Activated CD8-positive, alpha-beta T cell treated with anti-CD3 and anti-CD28 coated beads, Interleukin-2, amount 10 ng/mL, durations not matched to agents 7 days and 5 days (primary cell): ENCODE data around the gene CAPZA1. TPM values are rescaled to one million over a fixed set of nuclear protein-coding genes. Genes with fewer than 3 reads are reported as not detected.

Experiments
- ATAC-seq: fragments of 150-1000 bp; cut with Tn5 transposase; one replicate; pipeline ENCODE4 v1.10.0; 2021; ENCODE audit warnings: moderate library complexity
- CTCF ChIA-PET: fragments of 350-600 bp; sonication (Branson Sonifier 250); formaldehyde crosslinking; loops from one replicate; lab custom pipeline; 2021; ENCODE audit warnings: antibody characterized with exemption; lab: Charles Lee
- POLR2A ChIA-PET: fragments of 350-600 bp; sonication (Branson Sonifier 250); formaldehyde crosslinking; loops from one replicate; lab custom pipeline; 2021; ENCODE audit warnings: antibody characterized with exemption; lab: Charles Lee
- DNase-seq: peaks from one replicate; pipeline ENCODE4 v3.0.0-alpha.2; 2020
- H3K27ac Mint-ChIP-seq: one replicate; pipeline ENCODE4 v1.8.0; 2021; ENCODE audit warnings: mild to moderate bottlenecking, mixed read lengths
- H3K27me3 Mint-ChIP-seq: one replicate; pipeline ENCODE4 v1.8.0; 2021; ENCODE audit warnings: low read depth, mixed read lengths
- H3K36me3 Mint-ChIP-seq: one replicate; pipeline ENCODE4 v1.8.0; 2021; ENCODE audit warnings: low read depth, mixed read lengths
- H3K4me1 Mint-ChIP-seq: one replicate; pipeline ENCODE4 v1.8.0; 2021; ENCODE audit warnings: low read depth, mixed read lengths
- H3K4me3 Mint-ChIP-seq: one replicate; pipeline ENCODE4 v1.8.0; 2021; ENCODE audit warnings: mild to moderate bottlenecking, mixed read lengths
- H3K9me3 Mint-ChIP-seq: one replicate; pipeline ENCODE4 v1.8.0; 2022; ENCODE audit warnings: mixed read lengths; ENCODE audit not compliant: insufficient read depth
- total RNA-seq, 2 experiments: library from RNA; stranded (reverse); gene quantifications; one replicate each; pipeline ENCODE4 v1.2.3, GENCODE V29; 2021

The CAPZA1 gene
- total RNA-seq, 2 experiments from 2014 or later: 279 to 280 TPM

DNA sequence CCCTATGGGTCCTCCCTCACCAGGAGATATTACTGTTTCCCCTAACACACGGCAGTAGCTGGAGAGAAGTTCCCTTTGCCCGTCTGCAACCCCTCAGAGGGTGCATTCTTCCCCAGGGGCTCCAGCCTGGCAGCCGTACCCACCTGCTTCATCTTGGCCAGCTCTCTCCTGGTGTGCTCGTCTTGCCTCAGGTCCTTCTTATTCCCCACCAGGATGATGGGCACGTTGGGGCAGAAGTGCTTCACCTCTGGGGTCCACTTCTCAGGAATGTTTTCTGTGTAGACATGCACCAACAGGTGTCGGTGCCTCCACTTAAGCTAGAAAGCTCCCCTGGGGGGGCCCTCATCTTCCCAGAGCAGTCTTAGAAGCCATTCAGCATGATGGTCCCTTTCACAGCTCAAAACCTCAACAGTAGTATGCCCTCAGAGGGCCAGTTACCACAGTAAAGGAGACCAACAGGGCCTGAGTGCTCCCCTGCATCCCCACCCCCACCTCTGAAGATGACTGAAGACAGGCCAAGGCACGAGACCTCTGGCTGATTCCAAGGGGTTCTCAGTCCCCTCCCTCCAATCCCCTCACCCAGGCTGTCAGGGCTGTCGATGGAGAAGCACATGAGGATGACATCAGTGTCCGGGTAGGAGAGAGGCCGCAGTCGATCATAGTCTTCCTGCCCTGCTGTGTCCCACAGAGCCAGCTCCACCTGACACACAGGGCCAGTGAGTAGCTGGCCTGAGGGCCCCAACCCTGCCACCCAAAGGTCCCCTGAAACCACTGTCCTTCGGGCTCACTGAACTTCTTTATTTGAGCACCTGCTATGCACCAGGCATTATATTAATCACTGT, 83.0 kb downstream of the CAPZA1 start:
- POLR2A ChIA-PET: interaction anchor here (1.0 to 3.5 kb wide), 4 partner anchors 12 to 84 kb away, joined by 3 to 36 read pairs (median 4); partner anchors contain the start of genes CAPZA1, MOV10 and ST7L
- H3K27me3 Mint-ChIP-seq: peaks cover 4% of the 10 kb centered on the region
- no peak for ATAC-seq
- peaks cover 72% of the 10 kb centered on the region for H3K4me1 Mint-ChIP-seq
- CTCF ChIA-PET: interaction anchor here (0.7 to 6.9 kb wide), 7 partner anchors 14 to 370 kb away, joined by 3 to 56 read pairs (median 12); partner anchors contain the start of genes LRIG2, MOV10 and PPM1J
- H3K27ac Mint-ChIP-seq: peak overlapping the region; percentile 91
- DNase-seq: no peak
- no peaks in the 10 kb centered on the region for H3K9me3 Mint-ChIP-seq
- peaks cover 49% of the 10 kb centered on the region for H3K36me3 Mint-ChIP-seq
- no peak overlapping the region for H3K4me3 Mint-ChIP-seq

- H3K27ac Mint-ChIP-seq: peak overlapping the region; percentile 92
- ATAC-seq (no peak), DNase-seq (no peak)
- H3K27me3 Mint-ChIP-seq: peaks cover 13% of the 10 kb centered on the region
- H3K4me3 Mint-ChIP-seq: peak overlapping the region; percentile 79
- H3K4me1 Mint-ChIP-seq: peaks cover 73% of the 10 kb centered on the region
- no peaks in the 10 kb centered on the region for H3K9me3 Mint-ChIP-seq
- CTCF ChIA-PET: interaction anchor here (1.5 to 6.9 kb wide), 5 partner anchors 13 to 312 kb away, joined by 4 to 56 read pairs (median 14); partner anchors contain the start of genes MOV10 and PPM1J
- POLR2A ChIA-PET: interaction anchor here (0.8 to 3.5 kb wide), 7 partner anchors 12 to 85 kb away, joined by 3 to 36 read pairs (median 5); partner anchors contain the start of genes CAPZA1, MOV10, PPM1J and ST7L
- peaks cover 45% of the 10 kb centered on the region for H3K36me3 Mint-ChIP-seq
Measured at GRCh38 chr1:112703706-112704105, 84.1 kb downstream of the CAPZA1 start.

GRCh38 chr1:112704391-112704933, 84.8 kb downstream of the CAPZA1 start:
- CTCF ChIA-PET: interaction anchor here (1.0 to 6.9 kb wide), 7 partner anchors 12 to 368 kb away, joined by 4 to 56 read pairs (median 12); partner anchors contain the start of genes LRIG2, MOV10 and PPM1J
- H3K27me3 Mint-ChIP-seq: peaks cover 16% of the 10 kb centered on the region
- DNase-seq: no peak

GRCh38 chr1:112704934-112705627, 85.4 kb downstream of the CAPZA1 start:
- Mint-ChIP-seq H3K27ac (peak overlapping the region; percentile 92), H3K4me1 (peaks cover 64% of the 10 kb centered on the region), H3K27me3 (peaks cover 18% of the 10 kb centered on the region), H3K36me3 (peaks cover 31% of the 10 kb centered on the region), H3K9me3 (no peaks in the 10 kb centered on the region), H3K4me3 (peak overlapping the region; percentile 79)
- CTCF ChIA-PET: interaction anchor here (1.0 to 6.9 kb wide), 7 partner anchors 12 to 368 kb away, joined by 4 to 56 read pairs (median 12); partner anchors contain the start of genes LRIG2, MOV10 and PPM1J
- POLR2A ChIA-PET: interaction anchor here (0.5 to 3.5 kb wide), 6 partner anchors 10 to 98 kb away, joined by 3 to 36 read pairs (median 6); partner anchors contain the start of genes CAPZA1, MOV10, PPM1J and ST7L
- ATAC-seq (peak; percentile 72), DNase-seq (peak; percentile 86)

More at GRCh38 chr1:112704391-112704933, 84.8 kb downstream of the CAPZA1 start:
- Mint-ChIP-seq H3K9me3 (no peaks in the 10 kb centered on the region), H3K27ac (peak overlapping the region; percentile 92), H3K4me1 (peaks cover 71% of the 10 kb centered on the region), H3K4me3 (peak overlapping the region; percentile 79), H3K36me3 (peaks cover 38% of the 10 kb centered on the region)
- ATAC-seq: no peak
- POLR2A ChIA-PET: interaction anchor here (0.5 to 3.5 kb wide), 7 partner anchors 11 to 99 kb away, joined by 3 to 36 read pairs (median 4); partner anchors contain the start of genes CAPZA1, MOV10, PPM1J and ST7L

- Mint-ChIP-seq H3K27ac (peak within 1 kb of the TSS; percentile 92), H3K27me3 (peaks cover 25% of the 10 kb centered on the region), H3K4me3 (peak within 1 kb of the TSS; percentile 79), H3K9me3 (no peaks in the 10 kb centered on the region), H3K4me1 (peaks cover 49% of the 10 kb centered on the region), H3K36me3 (peaks cover 22% of the 10 kb centered on the region)
- peak; percentile 75 for ATAC-seq
- peak; percentile 56 for DNase-seq
- POLR2A ChIA-PET: interaction anchor here (0.6 kb wide), 1 partner anchor 89 kb away, joined by 4 read pairs; no protein-coding TSS in a partner anchor
- CTCF ChIA-PET: interaction anchor here (3.1 to 5.5 kb wide), 2 partner anchors 205 to 316 kb away, joined by 27 to 49 read pairs; no protein-coding TSS in a partner anchor
Measured at GRCh38 chr1:112706505-112707220, 87.0 kb downstream of the CAPZA1 start, which contains the start of gene RHOC. Gene RHOC, minus strand, starts transcription at chr1:112707127. Its CDS starts 3,328 bp downstream, at chr1:112703799.

- H3K36me3 Mint-ChIP-seq: peaks cover 15% of the 10 kb centered on the region
- ATAC-seq (peak; percentile 71), DNase-seq (peak; percentile 72)
- peak overlapping the region; percentile 72 for H3K4me3 Mint-ChIP-seq
- H3K9me3 Mint-ChIP-seq: no peaks in the 10 kb centered on the region
- peaks cover 28% of the 10 kb centered on the region for H3K27me3 Mint-ChIP-seq
- peaks cover 41% of the 10 kb centered on the region for H3K4me1 Mint-ChIP-seq
- POLR2A ChIA-PET: interaction anchor here (0.6 to 1.4 kb wide), 3 partner anchors 33 to 205 kb away, joined by 4 to 6 read pairs (median 4); partner anchors contain the start of gene MOV10
- CTCF ChIA-PET: interaction anchor here (0.8 to 5.5 kb wide), 16 partner anchors 10 to 366 kb away, joined by 3 to 49 read pairs (median 4); partner anchors contain the start of genes LRIG2 and MOV10
- H3K27ac Mint-ChIP-seq: peak overlapping the region; percentile 30
Measured at GRCh38 chr1:112707221-112708001, 87.8 kb downstream of the CAPZA1 start.

- ChIA-PET CTCF (interaction anchor here (0.8 to 5.5 kb wide), 18 partner anchors 9 to 365 kb away, joined by 3 to 49 read pairs (median 4); partner anchors contain the start of genes LRIG2 and MOV10), POLR2A (interaction anchor here (1.2 to 1.4 kb wide), 2 partner anchors 33 to 206 kb away, joined by 4 to 6 read pairs; partner anchors contain the start of gene MOV10)
- peaks cover 35% of the 10 kb centered on the region for H3K4me1 Mint-ChIP-seq
- no peaks in the 10 kb centered on the region for H3K9me3 Mint-ChIP-seq
- ATAC-seq: no peak
- DNase-seq: no peak
- H3K36me3 Mint-ChIP-seq: peaks cover 9% of the 10 kb centered on the region
- peaks cover 33% of the 10 kb centered on the region for H3K27me3 Mint-ChIP-seq
- H3K27ac Mint-ChIP-seq: no peak overlapping the region
- H3K4me3 Mint-ChIP-seq: peak overlapping the region; percentile 72
Measured at GRCh38 chr1:112708002-112708448, 88.4 kb downstream of the CAPZA1 start.

DNA sequence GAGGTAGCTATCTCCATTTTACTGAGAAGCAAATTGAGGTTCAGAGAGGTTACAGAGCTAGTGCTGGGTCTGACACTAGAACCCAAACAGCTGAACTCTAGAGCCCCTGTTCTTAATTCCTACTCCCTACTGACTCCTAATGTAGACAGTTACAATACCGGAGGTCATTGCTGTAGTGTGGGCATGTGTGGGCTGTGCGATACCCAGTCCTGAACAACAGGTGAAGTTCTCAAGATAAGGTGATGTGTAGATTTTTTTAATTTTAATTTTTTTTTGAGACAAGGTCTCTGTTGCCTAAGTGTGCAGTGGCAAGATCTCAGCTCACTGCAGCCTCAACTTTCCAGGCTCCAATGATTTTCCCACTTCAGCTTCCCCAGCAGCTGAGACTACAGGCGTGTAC, 88.9 kb downstream of the CAPZA1 start:
- Mint-ChIP-seq H3K9me3 (no peaks in the 10 kb centered on the region), H3K27ac (no peak overlapping the region), H3K36me3 (peaks cover 5% of the 10 kb centered on the region), H3K4me3 (no peak overlapping the region), H3K27me3 (peaks cover 38% of the 10 kb centered on the region), H3K4me1 (peaks cover 32% of the 10 kb centered on the region)
- POLR2A ChIA-PET: interaction anchor here (1.2 to 1.4 kb wide), 2 partner anchors 34 to 207 kb away, joined by 4 to 6 read pairs; partner anchors contain the start of gene MOV10
- DNase-seq (no peak), ATAC-seq (no peak)
- CTCF ChIA-PET: interaction anchor here (0.8 to 5.5 kb wide), 18 partner anchors 9 to 364 kb away, joined by 3 to 49 read pairs (median 4); partner anchors contain the start of genes LRIG2 and MOV10

DNA sequence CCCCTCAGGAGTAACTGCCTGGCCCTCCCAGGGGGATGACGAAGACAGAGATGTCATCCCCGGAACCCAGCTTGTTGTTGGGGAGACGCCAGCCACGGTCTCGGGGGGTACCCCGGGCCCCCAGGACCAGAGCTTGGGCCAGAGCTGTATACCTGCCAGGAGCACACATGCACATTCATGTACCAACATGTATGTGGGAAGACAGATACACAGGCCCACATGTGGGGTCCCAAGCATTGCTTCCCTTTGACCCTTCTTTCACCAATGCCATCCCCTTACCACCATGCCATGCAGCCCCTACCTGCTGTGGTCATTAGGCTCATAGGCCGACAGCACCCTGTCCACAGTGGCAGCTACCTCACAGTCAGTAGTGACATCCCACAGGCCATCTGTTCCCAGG, 90.5 kb downstream of the CAPZA1 start:
- Mint-ChIP-seq H3K9me3 (no peaks in the 10 kb centered on the region), H3K4me3 (no peak overlapping the region), H3K36me3 (no peaks in the 10 kb centered on the region), H3K27ac (no peak overlapping the region), H3K27me3 (peaks cover 47% of the 10 kb centered on the region), H3K4me1 (peaks cover 25% of the 10 kb centered on the region)
- CTCF ChIA-PET: interaction anchor here (0.9 to 5.5 kb wide), 4 partner anchors 94 to 320 kb away, joined by 3 to 49 read pairs (median 6); no protein-coding TSS in a partner anchor
- ATAC-seq (no peak), DNase-seq (no peak)
- POLR2A ChIA-PET: no interaction called here
